H1 (cell line): ENCODE measurements around the gene SUPT4H1. TPM values are rescaled to one million over a fixed set of nuclear protein-coding genes. Genes with fewer than 3 reads are reported as not detected.

Experiments
- CBX5 ChIP-seq: fragments of 300-800, 300-1000 bp; sonication (generic); IDR thresholded peaks from 2 replicates; pipeline ENCODE4 v1.7.1; 2016; ENCODE audit warnings: antibody characterized with exemption, low read length, low read depth
- CREB1 ChIP-seq: IDR thresholded peaks from 2 replicates; pipeline ENCODE4 v1.6.1; 2012; ENCODE audit warnings: inconsistent platforms
- E2F6 ChIP-seq: IDR thresholded peaks from 2 replicates; pipeline ENCODE4 v1.6.1; 2012; ENCODE audit warnings: inconsistent platforms
- EZH2 ChIP-seq: fragments of 200-600 bp; sonication (generic); IDR thresholded peaks from 2 replicates; pipeline ENCODE4 v1.7.1; 2012; ENCODE audit warnings: low read depth, mild to moderate bottlenecking, moderate library complexity, low read length, inconsistent platforms; ENCODE audit not compliant: severe bottlenecking
- GABPA ChIP-seq: IDR thresholded peaks from 2 replicates; pipeline ENCODE4 v1.6.1; 2011; ENCODE audit warnings: mild to moderate bottlenecking, low read length, moderate library complexity, borderline replicate concordance; ENCODE audit not compliant: insufficient read depth
- MAFK ChIP-seq: IDR thresholded peaks from 2 replicates; pipeline ENCODE4 v1.6.1; 2012; ENCODE audit warnings: low read depth, mild to moderate bottlenecking, improper control_type of control experiment, low read length
- NANOG ChIP-seq: IDR thresholded peaks from 2 replicates; pipeline ENCODE4 v1.6.1; 2011; ENCODE audit warnings: low read length, low read depth, mild to moderate bottlenecking, inconsistent platforms; ENCODE audit not compliant: insufficient read depth, poor library complexity, severe bottlenecking
- RNF2 ChIP-seq: fragments of 200-900, 300-1000 bp; sonication (generic); IDR thresholded peaks from 2 replicates; pipeline ENCODE4 v1.7.1; 2016; ENCODE audit warnings: borderline replicate concordance, low read depth, mild to moderate bottlenecking, antibody characterized with exemption, low read length; ENCODE audit not compliant: poor library complexity, severe bottlenecking; ENCODE audit errors: missing control alignments
- SIX5 ChIP-seq: IDR thresholded peaks from 2 replicates; pipeline ENCODE4 v1.6.1; 2011; ENCODE audit warnings: mild to moderate bottlenecking, low read depth, low read length
- SUZ12 ChIP-seq: fragments of 200-600 bp; sonication (generic); IDR thresholded peaks from 2 replicates; pipeline ENCODE4 v1.6.1; 2012; ENCODE audit warnings: mild to moderate bottlenecking, inconsistent platforms, low read length, moderate library complexity, mixed read lengths
- polyA plus RNA-seq, 7 experiments: library from polyadenylated mRNA; depleted of rRNA in 3 of 7; stranded (reverse) in 5 of 7; unstranded in 2 of 7; fragments of >200 nt in 5 of 7; fragments of 200-250 nt in 2 of 7; gene quantifications; 1 replicate in 5 of 7; 2 replicates in 1 of 7; 4 replicates in 1 of 7; pipeline versions ENCODE4 v1.2.1 to v1.2.3, GENCODE V29; 2011 to 2013; ENCODE audit warnings: missing spikeins in 2 of 7, mixed read lengths in 2 of 7
- total RNA-seq: library from RNA; stranded (reverse); fragmentation: NEBNext Ultra II Directional; extraction: Animal tissue kit (Norgen Biotek cat#: 25700); gene quantifications from 2 replicates; pipeline ENCODE4 v1.2.1, GENCODE V29; 2021

SUPT4H1 gene
- total and polyA plus RNA-seq, 2 of the 8 experiments (the other 6 are each of a cell fraction or from before 2014, with no cell fraction given) = 112 to 143 TPM

GRCh38 chr17:58357312-58358297 lies 5.6 kb upstream of the SUPT4H1 start (continued):
- no peak for TF ChIP-seq E2F6
- TF ChIP-seq CREB1 = no peak
- no peak for TF ChIP-seq SUZ12
- no peak for TF ChIP-seq SIX5
- TF ChIP-seq RNF2 = no peak
- TF ChIP-seq MAFK = no peak
- no peak for TF ChIP-seq GABPA
- TF ChIP-seq CBX5 = no peak
- no peak for TF ChIP-seq EZH2
- TF ChIP-seq NANOG = no peak
